Measurements from ENCODE around the gene RINL. TPM values are rescaled to one million over a fixed set of nuclear protein-coding genes. Genes with fewer than 3 reads are reported as not detected.

Gene RINL
- total and polyA plus RNA-seq, 2 of the 8 experiments (the other 6 are each of a cell fraction or from before 2014, with no cell fraction given) = 11.1 to 11.9 TPM

DNA sequence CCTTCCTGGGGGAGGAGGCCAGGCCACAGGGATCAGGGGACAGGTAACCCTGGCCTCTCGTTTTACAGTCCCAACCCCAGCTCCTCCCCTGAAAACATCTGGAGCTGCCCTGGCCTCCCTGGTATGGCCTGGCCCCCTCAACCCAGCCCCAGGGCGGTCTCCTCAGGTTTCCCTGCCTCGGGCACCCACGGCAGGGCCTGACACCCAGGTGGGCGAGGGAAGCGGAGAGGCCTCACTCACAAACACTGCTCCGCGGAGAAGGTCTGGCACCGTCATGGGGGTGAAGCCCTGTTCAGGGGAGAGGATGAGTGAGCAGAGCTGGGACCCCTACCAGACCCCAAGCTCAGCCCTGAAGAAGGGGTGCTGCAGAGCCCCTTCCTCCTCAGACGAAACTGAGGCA, 40.5 kb upstream of the RINL start:
- no peak for DNase-seq (ENCODE audit: low read depth in 1 of 2, low spot score in 2 of 2)
- no peak overlapping the region for H3K4me3 ChIP-seq (ENCODE audit: extremely low read depth in 1 of 4, insufficient read depth in 2 of 4, low read depth in 3 of 4, low read length in 4 of 4)
- H3K4me1 ChIP-seq (replicated peaks in 1 of 4; ENCODE audit: control insufficient read depth in 3 of 4, insufficient read depth in 4 of 4, low read length in 3 of 4) = no peaks in the 10 kb centered on the region
- ChIA-PET POLR2A (ENCODE audit: partially characterized antibody) (interaction anchor here (0.9 to 6.7 kb wide), 5 partner anchors 11 to 102 kb away, joined by 3 to 36 read pairs (median 6); partner anchors contain the start of genes MRPS12, NFKBIB, SARS2 and SIRT2), CTCF (ENCODE audit: partially characterized antibody) (interaction anchor here (0.6 to 2.7 kb wide), 5 partner anchors 9 to 629 kb away, joined by 3 to 24 read pairs (median 4); partner anchors contain the start of genes MRPS12, NFKBIB and SARS2)
- H3K79me1 ChIP-seq (ENCODE audit: low read depth, low read length) = no peaks in the 10 kb centered on the region
- H3K56ac ChIP-seq (replicated peaks; ENCODE audit: insufficient read length, low read depth, low read length) = no peak overlapping the region
- H3K18ac ChIP-seq (ENCODE audit: extremely low read depth, low read length) = no peak overlapping the region
- H3K27ac ChIP-seq (ENCODE audit: low read depth, low read length) = no peak overlapping the region
- H3K9ac ChIP-seq (replicated peaks in 1 of 4; ENCODE audit: extremely low read depth in 1 of 4, low read depth in 3 of 4, low read length in 3 of 4) = no peak overlapping the region
- H3K9me3 ChIP-seq (ENCODE audit: insufficient read depth in 2 of 2, low read depth in 1 of 2, low read length in 1 of 2) = no peaks in the 10 kb centered on the region
- no peak overlapping the region for H3K23ac ChIP-seq (ENCODE audit: insufficient read length)
- H3K14ac ChIP-seq (ENCODE audit: insufficient read length) = no peak overlapping the region
- H3K79me2 ChIP-seq (ENCODE audit: control insufficient read depth in 1 of 2, insufficient read depth in 2 of 2, low read length in 2 of 2) = no peaks in the 10 kb centered on the region; a peak in 1 of 4 replicates
- H3K36me3 ChIP-seq (ENCODE audit: control insufficient read depth in 2 of 4, insufficient read depth in 4 of 4, low read length in 3 of 4) = peaks cover 2 to 20% (median 11%) of the 10 kb centered on the region in 4 experiments; a peak in 6 of 8 replicates
- H4K5ac ChIP-seq (ENCODE audit: insufficient read length, low read depth, low read length) = no peak overlapping the region
- no peak overlapping the region for H2BK15ac ChIP-seq (ENCODE audit: low read length)
- H4K8ac ChIP-seq (ENCODE audit: extremely low read depth, insufficient read depth, low read length) = no peak overlapping the region
- H2BK5ac ChIP-seq (ENCODE audit: low read depth, low read length) = no peak overlapping the region
- peaks cover 0 to 7% of the 10 kb centered on the region in 2 experiments for H4K20me1 ChIP-seq (replicated peaks in 1 of 2; ENCODE audit: control insufficient read depth in 1 of 2, insufficient read depth in 2 of 2, low read length in 2 of 2)
- H2AFZ ChIP-seq (ENCODE audit: low read length) = no peak overlapping the region
- no peak overlapping the region for H2AK5ac ChIP-seq (ENCODE audit: low read depth, low read length)
- H3K27me3 ChIP-seq (replicated peaks in 1 of 4; ENCODE audit: control insufficient read depth in 3 of 4, extremely low read depth in 1 of 4, insufficient read depth in 3 of 4, low read length in 3 of 4) = no peaks in the 10 kb centered on the region
- WGBS, 2 experiments (ENCODE audit: extremely low coverage in 1 of 2, insufficient coverage in 1 of 2, insufficient read length in 1 of 2, insufficient replicate concordance in 2 of 2, low coverage in 1 of 2, low lambda C conversion rate in 2 of 2, missing lambda C conversion rate in 1 of 2) = 87% methylated on average over 10 of the region's 10 CpGs; no CpG with 5 or more reads in 1 of the 2 experiments
- H3K23me2 ChIP-seq (ENCODE audit: low read depth, low read length) = peaks cover 6% of the 10 kb centered on the region; the same call in 1 of the 2 replicates
- no peak overlapping the region for H2BK120ac ChIP-seq (replicated peaks; ENCODE audit: low read depth, low read length)
- no peak overlapping the region for H3K4ac ChIP-seq (replicated peaks; ENCODE audit: insufficient read length, low read depth, low read length)
- H4K91ac ChIP-seq (replicated peaks; ENCODE audit: insufficient read length, low read length) = no peak overlapping the region
- no peak for FAIRE-seq
- no peak overlapping the region for H2BK12ac ChIP-seq (ENCODE audit: low read depth, low read length)
- no peak overlapping the region for H3K4me2 ChIP-seq (ENCODE audit: insufficient read depth in 1 of 2, low read depth in 2 of 2, low read length in 2 of 2)
- no peak overlapping the region for H2BK20ac ChIP-seq (ENCODE audit: low read length)
- no peak for TF ChIP-seq JUND (IDR thresholded peaks at IDR 0.05; ENCODE audit: low read length)
- no peak for TF ChIP-seq KDM5A (IDR thresholded peaks at IDR 0.05; ENCODE audit: low read length)
- TF ChIP-seq SRF (IDR thresholded peaks at IDR 0.05; ENCODE audit: low read depth, low read length) = no peak
- TF ChIP-seq KDM1A (IDR thresholded peaks at IDR 0.05; ENCODE audit: borderline replicate concordance, low read length) = no peak
- TF ChIP-seq, protein P1, sequence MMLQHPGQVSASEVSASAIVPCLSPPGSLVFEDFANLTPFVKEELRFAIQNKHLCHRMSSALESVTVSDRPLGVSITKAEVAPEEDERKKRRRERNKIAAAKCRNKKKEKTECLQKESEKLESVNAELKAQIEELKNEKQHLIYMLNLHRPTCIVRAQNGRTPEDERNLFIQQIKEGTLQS (IDR thresholded peaks at IDR 0.05; ENCODE audit: insufficient read depth, low read depth, low read length) = no peak
- TF ChIP-seq, protein P2, sequence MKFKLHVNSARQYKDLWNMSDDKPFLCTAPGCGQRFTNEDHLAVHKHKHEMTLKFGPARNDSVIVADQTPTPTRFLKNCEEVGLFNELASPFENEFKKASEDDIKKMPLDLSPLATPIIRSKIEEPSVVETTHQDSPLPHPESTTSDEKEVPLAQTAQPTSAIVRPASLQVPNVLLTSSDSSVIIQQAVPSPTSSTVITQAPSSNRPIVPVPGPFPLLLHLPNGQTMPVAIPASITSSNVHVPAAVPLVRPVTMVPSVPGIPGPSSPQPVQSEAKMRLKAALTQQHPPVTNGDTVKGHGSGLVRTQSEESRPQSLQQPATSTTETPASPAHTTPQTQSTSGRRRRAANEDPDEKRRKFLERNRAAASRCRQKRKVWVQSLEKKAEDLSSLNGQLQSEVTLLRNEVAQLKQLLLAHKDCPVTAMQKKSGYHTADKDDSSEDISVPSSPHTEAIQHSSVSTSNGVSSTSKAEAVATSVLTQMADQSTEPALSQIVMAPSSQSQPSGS (IDR thresholded peaks at IDR 0.05; ENCODE audit: low read length) = no peak
- TF ChIP-seq PHF8 (conservative IDR thresholded peaks at IDR 0.05; ENCODE audit: low read depth, low read length) = no peak
- TF ChIP-seq BACH1 (IDR thresholded peaks at IDR 0.05; ENCODE audit: low read length) = no peak
- TF ChIP-seq SP4 (IDR thresholded peaks at IDR 0.05; ENCODE audit: low read length) = no peak
- no peak for TF ChIP-seq RAD21 (IDR thresholded peaks at IDR 0.05 in 1 of 2, conservative IDR thresholded peaks at IDR 0.05 in 1 of 2; ENCODE audit: low read depth in 2 of 2, low read length in 2 of 2)
- TF ChIP-seq HDAC2 (IDR thresholded peaks at IDR 0.05; ENCODE audit: borderline replicate concordance in 1 of 2, low read depth in 2 of 2, low read length in 2 of 2) = no peak

All from H1 (cell line).